Liver (tissue), 9 donors: ENCODE data around the gene ABCA13. TPM values are rescaled to one million over a fixed set of nuclear protein-coding genes. Genes with fewer than 3 reads are reported as not detected.

ENCODE experiments used
- DNase-seq: peaks from one replicate; pipeline ENCODE4 v3.0.0-alpha.2; 2017; ENCODE audit warnings: low spot score
- H3K27ac ChIP-seq, 2 donors: one replicate each; pipeline ENCODE4 v1.7.0; 2013; ENCODE audit warnings: inconsistent platforms in 2 of 2, low read length in 2 of 2, control low read depth in 1 of 2, low read depth in 1 of 2, mild to moderate bottlenecking in 1 of 2
- H3K27me3 ChIP-seq, 4 donors: one replicate each; pipeline versions ENCODE4 v1.6.1 to v1.7.0; 2013; ENCODE audit warnings: low read length in 3 of 4, inconsistent platforms in 1 of 4, mild to moderate bottlenecking in 1 of 4, moderate library complexity in 1 of 4; ENCODE audit not compliant: control insufficient read depth in 4 of 4, insufficient read depth in 4 of 4
- H3K36me3 ChIP-seq, 4 donors: one replicate each; pipeline versions ENCODE4 v1.6.1 to v1.7.0; 2013; ENCODE audit warnings: low read length in 3 of 4, mild to moderate bottlenecking in 3 of 4, low read depth in 1 of 4, moderate library complexity in 1 of 4; ENCODE audit not compliant: control insufficient read depth in 4 of 4, insufficient read depth in 3 of 4
- H3K4me1 ChIP-seq, 4 donors: one replicate each; pipeline versions ENCODE4 v1.6.1 to v1.7.0; 2013; ENCODE audit warnings: low read length in 3 of 4, mild to moderate bottlenecking in 3 of 4, moderate library complexity in 1 of 4; ENCODE audit not compliant: control insufficient read depth in 4 of 4, insufficient read depth in 4 of 4
- H3K4me3 ChIP-seq, 3 donors: one replicate each; pipeline versions ENCODE4 v1.6.1 to v1.7.0; 2013; ENCODE audit warnings: low read length in 3 of 3, control low read depth in 1 of 3, low read depth in 1 of 3, mild to moderate bottlenecking in 1 of 3
- H3K9ac ChIP-seq, 2 donors: one replicate each; pipeline ENCODE4 v1.7.0; 2013; ENCODE audit warnings: low read length in 2 of 2, mild to moderate bottlenecking in 2 of 2, moderate library complexity in 2 of 2, control low read depth in 1 of 2, low read depth in 1 of 2
- H3K9me3 ChIP-seq, 4 donors: one replicate each; pipeline versions ENCODE4 v1.6.1 to v1.7.0; 2013; ENCODE audit warnings: low read length in 3 of 4; ENCODE audit not compliant: control insufficient read depth in 4 of 4
- EGR1 ChIP-seq, 2 donors: IDR thresholded peaks; 2 replicates each; pipeline ENCODE4 v1.6.1; 2016 to 2018; ENCODE audit warnings: antibody characterized with exemption in 2 of 2, low read depth in 2 of 2
- FOXA1 ChIP-seq: IDR thresholded peaks from 2 replicates; pipeline ENCODE4 v1.6.1; 2016; ENCODE audit warnings: antibody characterized with exemption
- FOXA2 ChIP-seq: IDR thresholded peaks from 2 replicates; pipeline ENCODE4 v1.6.1; 2016; ENCODE audit warnings: antibody characterized with exemption
- GABPA ChIP-seq, 2 donors: IDR thresholded peaks in 1 of 2; conservative IDR thresholded peaks in 1 of 2; 2 replicates each; pipeline ENCODE4 v1.6.1; 2016; ENCODE audit warnings: antibody characterized with exemption in 2 of 2, mild to moderate bottlenecking in 1 of 2, moderate library complexity in 1 of 2
- HNF4A ChIP-seq, 2 donors: conservative IDR thresholded peaks; 2 replicates each; pipeline ENCODE4 v1.6.1; 2016; ENCODE audit warnings: antibody characterized with exemption in 2 of 2, mild to moderate bottlenecking in 2 of 2
- HNF4G ChIP-seq: IDR thresholded peaks from 2 replicates; pipeline ENCODE4 v1.6.1; 2016; ENCODE audit warnings: antibody characterized with exemption
- JUND ChIP-seq, 2 donors: IDR thresholded peaks; 2 replicates each; pipeline ENCODE4 v1.6.1; 2016; ENCODE audit warnings: antibody characterized with exemption in 2 of 2
- RAD21 ChIP-seq, 2 donors: IDR thresholded peaks; 2 replicates each; pipeline ENCODE4 v1.6.1; 2016; ENCODE audit warnings: antibody characterized with exemption in 2 of 2, mild to moderate bottlenecking in 2 of 2
- RXRA ChIP-seq, 2 donors: IDR thresholded peaks; 2 replicates each; pipeline ENCODE4 v1.6.1; 2017 to 2018; ENCODE audit warnings: antibody characterized with exemption in 2 of 2, mild to moderate bottlenecking in 1 of 2
- SP1 ChIP-seq: IDR thresholded peaks from 2 replicates; pipeline ENCODE4 v1.6.1; 2018; ENCODE audit warnings: antibody characterized with exemption, mild to moderate bottlenecking
- TAF1 ChIP-seq: conservative IDR thresholded peaks from 2 replicates; pipeline ENCODE4 v1.6.1; 2016; ENCODE audit warnings: antibody characterized with exemption, mild to moderate bottlenecking
- YY1 ChIP-seq: IDR thresholded peaks from 2 replicates; pipeline ENCODE4 v1.6.1; 2016; ENCODE audit warnings: antibody characterized with exemption, mild to moderate bottlenecking
- WGBS: extraction: QIAGEN DNeasy Blood & Tissue Kit; methylation state at CpG from one replicate; pipeline ENCODE4 v1.1.7; 2013; 5-methylcytosine and 5-hydroxymethylcytosine counted together
- polyA plus RNA-seq, 2 donors: library from polyadenylated mRNA; stranded (reverse) in 1 of 2; unstranded in 1 of 2; fragments of 200-250 nt in 1 of 2; fragments of >200 nt in 1 of 2; fragmentation: Nextera tagmentation in 1 of 2; extraction: Ambion mirVana in 1 of 2; gene quantifications; one replicate each; pipeline versions ENCODE4 v1.2.1 to v1.2.3, GENCODE V29; 2013 to 2015
- total RNA-seq, 2 donors: library from RNA; depleted of rRNA; stranded (reverse); fragments of >200 nt; gene quantifications; one replicate each; pipeline ENCODE4 v1.2.3, GENCODE V29; 2014
- TF ChIP-seq, protein P1 (sequence below): IDR thresholded peaks from 2 replicates; pipeline ENCODE4 v1.6.1; 2016; ENCODE audit warnings: antibody characterized with exemption, mild to moderate bottlenecking
- TF ChIP-seq, protein P2 (sequence below): IDR thresholded peaks from 2 replicates; pipeline ENCODE4 v1.6.1; 2016; ENCODE audit warnings: antibody characterized with exemption
- TF ChIP-seq, protein P3 (sequence below): IDR thresholded peaks from 2 replicates; pipeline ENCODE4 v1.6.1; 2016; ENCODE audit warnings: antibody characterized with exemption
- TF ChIP-seq, protein P4 (sequence below): fragments of 150-350 bp; IDR thresholded peaks from 2 replicates; pipeline ENCODE4 v1.5.1; 2017; ENCODE audit warnings: improper control_type of control experiment, low read depth, low read length; ENCODE audit not compliant: missing input control
- TF ChIP-seq, protein P5 (sequence below): IDR thresholded peaks from 2 replicates; pipeline ENCODE4 v1.6.1; 2016; ENCODE audit warnings: antibody characterized with exemption
- donor health status: healthy.
- donor health status: healthy.
- donor health status: healthy.
- donor health status: healthy.
- donor health status: healthy.

ABCA13 gene
- total and polyA plus RNA-seq, 4 donors = 0.22 to 1.0 (median 0.66) TPM

DNA sequence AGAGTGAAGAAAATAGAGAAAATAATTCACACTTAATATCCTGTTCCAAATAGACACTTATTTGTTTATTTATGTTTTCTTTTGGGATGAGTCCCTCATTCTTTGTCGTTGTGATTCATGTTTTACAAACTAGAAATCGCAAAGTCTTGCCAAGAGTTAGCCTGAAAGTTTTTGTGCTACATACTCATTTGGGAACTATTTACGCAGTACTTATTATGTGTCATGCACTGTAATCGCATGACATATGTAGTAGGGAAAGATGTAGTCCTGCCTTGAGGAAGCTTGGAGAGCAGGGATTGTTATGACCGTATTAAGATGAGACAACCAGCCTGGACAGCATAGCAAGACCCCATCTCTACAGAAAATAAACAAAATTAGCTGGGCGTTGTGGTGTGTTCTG, 189.3 kb downstream of the ABCA13 start:
- H3K27me3 ChIP-seq = peaks cover 0 to 2% (median 0%) of the 10 kb centered on the region in 4 donors
- TF ChIP-seq FOXA2 (no peak), EGR1 (IDR thresholded peaks at IDR 0.05; ENCODE audit: low read depth in 2 of 2) (no peak), HNF4A (conservative IDR thresholded peaks at IDR 0.05) (no peak), TAF1 (no peak), FOXA1 (no peak), RXRA (IDR thresholded peaks at IDR 0.05) (no peak), GABPA (IDR thresholded peaks at IDR 0.05 in 1 of 2, conservative IDR thresholded peaks at IDR 0.05 in 1 of 2) (no peak), RAD21 (IDR thresholded peaks at IDR 0.05) (no peak), YY1 (no peak), SP1 (no peak), HNF4G (no peak)
- TF ChIP-seq, protein P1, sequence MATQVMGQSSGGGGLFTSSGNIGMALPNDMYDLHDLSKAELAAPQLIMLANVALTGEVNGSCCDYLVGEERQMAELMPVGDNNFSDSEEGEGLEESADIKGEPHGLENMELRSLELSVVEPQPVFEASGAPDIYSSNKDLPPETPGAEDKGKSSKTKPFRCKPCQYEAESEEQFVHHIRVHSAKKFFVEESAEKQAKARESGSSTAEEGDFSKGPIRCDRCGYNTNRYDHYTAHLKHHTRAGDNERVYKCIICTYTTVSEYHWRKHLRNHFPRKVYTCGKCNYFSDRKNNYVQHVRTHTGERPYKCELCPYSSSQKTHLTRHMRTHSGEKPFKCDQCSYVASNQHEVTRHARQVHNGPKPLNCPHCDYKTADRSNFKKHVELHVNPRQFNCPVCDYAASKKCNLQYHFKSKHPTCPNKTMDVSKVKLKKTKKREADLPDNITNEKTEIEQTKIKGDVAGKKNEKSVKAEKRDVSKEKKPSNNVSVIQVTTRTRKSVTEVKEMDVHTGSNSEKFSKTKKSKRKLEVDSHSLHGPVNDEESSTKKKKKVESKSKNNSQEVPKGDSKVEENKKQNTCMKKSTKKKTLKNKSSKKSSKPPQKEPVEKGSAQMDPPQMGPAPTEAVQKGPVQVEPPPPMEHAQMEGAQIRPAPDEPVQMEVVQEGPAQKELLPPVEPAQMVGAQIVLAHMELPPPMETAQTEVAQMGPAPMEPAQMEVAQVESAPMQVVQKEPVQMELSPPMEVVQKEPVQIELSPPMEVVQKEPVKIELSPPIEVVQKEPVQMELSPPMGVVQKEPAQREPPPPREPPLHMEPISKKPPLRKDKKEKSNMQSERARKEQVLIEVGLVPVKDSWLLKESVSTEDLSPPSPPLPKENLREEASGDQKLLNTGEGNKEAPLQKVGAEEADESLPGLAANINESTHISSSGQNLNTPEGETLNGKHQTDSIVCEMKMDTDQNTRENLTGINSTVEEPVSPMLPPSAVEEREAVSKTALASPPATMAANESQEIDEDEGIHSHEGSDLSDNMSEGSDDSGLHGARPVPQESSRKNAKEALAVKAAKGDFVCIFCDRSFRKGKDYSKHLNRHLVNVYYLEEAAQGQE = no peak
- TF ChIP-seq, protein P2, sequence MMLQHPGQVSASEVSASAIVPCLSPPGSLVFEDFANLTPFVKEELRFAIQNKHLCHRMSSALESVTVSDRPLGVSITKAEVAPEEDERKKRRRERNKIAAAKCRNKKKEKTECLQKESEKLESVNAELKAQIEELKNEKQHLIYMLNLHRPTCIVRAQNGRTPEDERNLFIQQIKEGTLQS = no peak
- TF ChIP-seq, protein P3, sequence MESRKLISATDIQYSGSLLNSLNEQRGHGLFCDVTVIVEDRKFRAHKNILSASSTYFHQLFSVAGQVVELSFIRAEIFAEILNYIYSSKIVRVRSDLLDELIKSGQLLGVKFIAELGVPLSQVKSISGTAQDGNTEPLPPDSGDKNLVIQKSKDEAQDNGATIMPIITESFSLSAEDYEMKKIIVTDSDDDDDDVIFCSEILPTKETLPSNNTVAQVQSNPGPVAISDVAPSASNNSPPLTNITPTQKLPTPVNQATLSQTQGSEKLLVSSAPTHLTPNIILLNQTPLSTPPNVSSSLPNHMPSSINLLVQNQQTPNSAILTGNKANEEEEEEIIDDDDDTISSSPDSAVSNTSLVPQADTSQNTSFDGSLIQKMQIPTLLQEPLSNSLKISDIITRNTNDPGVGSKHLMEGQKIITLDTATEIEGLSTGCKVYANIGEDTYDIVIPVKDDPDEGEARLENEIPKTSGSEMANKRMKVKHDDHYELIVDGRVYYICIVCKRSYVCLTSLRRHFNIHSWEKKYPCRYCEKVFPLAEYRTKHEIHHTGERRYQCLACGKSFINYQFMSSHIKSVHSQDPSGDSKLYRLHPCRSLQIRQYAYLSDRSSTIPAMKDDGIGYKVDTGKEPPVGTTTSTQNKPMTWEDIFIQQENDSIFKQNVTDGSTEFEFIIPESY = no peak
- TF ChIP-seq, protein P4, sequence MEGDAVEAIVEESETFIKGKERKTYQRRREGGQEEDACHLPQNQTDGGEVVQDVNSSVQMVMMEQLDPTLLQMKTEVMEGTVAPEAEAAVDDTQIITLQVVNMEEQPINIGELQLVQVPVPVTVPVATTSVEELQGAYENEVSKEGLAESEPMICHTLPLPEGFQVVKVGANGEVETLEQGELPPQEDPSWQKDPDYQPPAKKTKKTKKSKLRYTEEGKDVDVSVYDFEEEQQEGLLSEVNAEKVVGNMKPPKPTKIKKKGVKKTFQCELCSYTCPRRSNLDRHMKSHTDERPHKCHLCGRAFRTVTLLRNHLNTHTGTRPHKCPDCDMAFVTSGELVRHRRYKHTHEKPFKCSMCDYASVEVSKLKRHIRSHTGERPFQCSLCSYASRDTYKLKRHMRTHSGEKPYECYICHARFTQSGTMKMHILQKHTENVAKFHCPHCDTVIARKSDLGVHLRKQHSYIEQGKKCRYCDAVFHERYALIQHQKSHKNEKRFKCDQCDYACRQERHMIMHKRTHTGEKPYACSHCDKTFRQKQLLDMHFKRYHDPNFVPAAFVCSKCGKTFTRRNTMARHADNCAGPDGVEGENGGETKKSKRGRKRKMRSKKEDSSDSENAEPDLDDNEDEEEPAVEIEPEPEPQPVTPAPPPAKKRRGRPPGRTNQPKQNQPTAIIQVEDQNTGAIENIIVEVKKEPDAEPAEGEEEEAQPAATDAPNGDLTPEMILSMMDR = no peak
- TF ChIP-seq, protein P5, sequence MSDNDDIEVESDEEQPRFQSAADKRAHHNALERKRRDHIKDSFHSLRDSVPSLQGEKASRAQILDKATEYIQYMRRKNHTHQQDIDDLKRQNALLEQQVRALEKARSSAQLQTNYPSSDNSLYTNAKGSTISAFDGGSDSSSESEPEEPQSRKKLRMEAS = no peak
- H3K9ac ChIP-seq = no peak overlapping the region
- no peaks in the 10 kb centered on the region for H3K4me1 ChIP-seq
- no peaks in the 10 kb centered on the region for H3K9me3 ChIP-seq
- H3K27ac ChIP-seq = no peak overlapping the region
- no peak for DNase-seq
- no peak overlapping the region for H3K4me3 ChIP-seq
- 83% methylated on average over 6 of the region's 6 CpGs for WGBS
- H3K36me3 ChIP-seq = no peaks in the 10 kb centered on the region

DNA sequence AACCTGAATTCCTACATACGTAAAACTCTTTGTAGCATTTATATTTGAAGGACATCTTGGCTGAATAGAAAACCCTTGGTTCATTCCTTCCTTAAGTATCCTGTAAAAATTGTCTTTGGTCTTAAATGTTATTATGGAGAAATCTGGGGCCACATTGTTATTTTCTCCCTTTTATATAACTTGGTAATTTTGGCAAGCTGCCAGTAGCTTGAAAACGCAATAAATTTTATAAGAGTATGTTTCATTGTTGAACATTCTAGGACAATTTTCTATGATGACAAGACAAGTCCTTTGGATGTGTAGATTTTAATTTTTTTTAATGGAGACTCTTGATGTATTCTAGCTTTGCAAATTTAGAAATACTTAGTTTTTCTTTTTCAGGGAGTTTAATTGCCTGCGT, 191.9 kb downstream of the ABCA13 start:
- WGBS = 74% methylated on average over 3 of the region's 3 CpGs
- Histone ChIP-seq H3K27ac (no peak overlapping the region), H3K36me3 (no peaks in the 10 kb centered on the region), H3K27me3 (no peaks in the 10 kb centered on the region), H3K9ac (no peak overlapping the region), H3K4me3 (no peak overlapping the region), H3K4me1 (no peaks in the 10 kb centered on the region), H3K9me3 (no peaks in the 10 kb centered on the region)
- TF ChIP-seq, protein P4 = no peak
- no peak for TF ChIP-seq JUND (IDR thresholded peaks at IDR 0.05)
- no peak for TF ChIP-seq GABPA (IDR thresholded peaks at IDR 0.05 in 1 of 2, conservative IDR thresholded peaks at IDR 0.05 in 1 of 2)
- TF ChIP-seq RXRA (IDR thresholded peaks at IDR 0.05) = no peak
- TF ChIP-seq HNF4G = no peak
- TF ChIP-seq HNF4A (conservative IDR thresholded peaks at IDR 0.05) = no peak
- no peak for DNase-seq
